ENCODE data around the gene MAP2K7. TPM values are rescaled to one million over a fixed set of nuclear protein-coding genes. Genes with fewer than 3 reads are reported as not detected.

The MAP2K7 gene
- total RNA-seq, result 10 to 100 TPM; 21.3 to 32.5 (median 24.6) TPM
- polyA plus RNA-seq, result 10 to 100 TPM; 13.1 to 53.8 TPM
- long read RNA-seq, donor 1, partial matches to known transcripts, result 3 of 20 reads
- long read RNA-seq, donor 1, other reads (novel, unspliced or antisense), result 13 of 20 reads
- long read RNA-seq, donor 2, partial matches to known transcripts, result 13 of 18 reads
- long read RNA-seq, donor 2, other reads (novel, unspliced or antisense), result 3 of 18 reads
- long read RNA-seq, donor 3, partial matches to known transcripts, result 1 of 6 reads
- long read RNA-seq, donor 3, other reads (novel, unspliced or antisense), result 4 of 6 reads

- intact Hi-C loops (cut with DNase I), result loop anchor here in 2 of 10 donors (1.0 to 5.0 kb wide), 2 partner anchors 17 to 51 kb away; partner anchors contain the start of gene SNAPC2 (in 1 of the 2)
Measured at GRCh38 chr19:7903244-7904073, at the start of gene MAP2K7. Gene MAP2K7, plus strand, starts transcription at chr19:7903877. Its CDS starts 68 bp downstream, at chr19:7903945.

GRCh38 chr19:7855426-7856108, 48.1 kb upstream of the MAP2K7 start:
- ATAC-seq (no peak), DNase-seq (no peak)
- Histone ChIP-seq H3K4me1 (peaks cover 0 to 12% (median 6%) of the 10 kb centered on the region in 9 donors), H3K27ac (no peak overlapping the region), H3K9me3 (no peaks in the 10 kb centered on the region), H3K36me3 (peaks cover 0 to 20% (median 0%) of the 10 kb centered on the region in 9 donors), H3K27me3 (no peaks in the 10 kb centered on the region), H3K4me3 (no peak overlapping the region)
- 90 to 92% methylated on average over 26 of the region's 26 CpGs for WGBS, 2 donors
- intact Hi-C loops (cut with DNase I), result loop anchor here in 4 of 10 donors (5.0 to 10.0 kb wide), 2 partner anchors 67 to 69 kb away; partner anchors contain the start of genes SNAPC2 (in 4 of the 4) and CTXN1 (in 3 of the 4)
- no peak for TF ChIP-seq CTCF (IDR thresholded peaks at IDR 0.05)

More at GRCh38 chr19:7903244-7904073, at the start of gene MAP2K7:
- Histone ChIP-seq H3K27me3 (peaks cover 0 to 5% (median 0%) of the 10 kb centered on the region in 7 donors), H3K36me3 (peaks cover 0 to 20% (median 0%) of the 10 kb centered on the region in 9 donors), H3K4me3 (peak within 1 kb of the TSS; percentile 78 to 98 (median 88)), H3K9me3 (no peaks in the 10 kb centered on the region), H3K27ac (peak within 1 kb of the TSS; percentile 72 to 93 (median 85)), H3K4me1 (peaks cover 14 to 54% (median 38%) of the 10 kb centered on the region in 9 donors)
- peak; percentile 86 to 96 (median 92) for ATAC-seq
- peak in 8 of 9 donors; percentile 38 to 86 (median 64) for TF ChIP-seq CTCF (IDR thresholded peaks at IDR 0.05)
- peak; percentile 100 for DNase-seq
- 0% methylated on average over 79 to 89 of the region's 89 CpGs for WGBS, 2 donors

- peaks cover 0 to 21% (median 0%) of the 10 kb centered on the region in 9 donors for H3K36me3 ChIP-seq
- DNase-seq (no peak), ATAC-seq (no peak)
- intact Hi-C loops (cut with DNase I), result loop anchor here in 4 of 10 donors (5.0 to 10.0 kb wide), 2 partner anchors 66 to 69 kb away; partner anchors contain the start of genes SNAPC2 (in 4 of the 4) and CTXN1 (in 3 of the 4)
- no peak overlapping the region for H3K4me3 ChIP-seq
- WGBS, 2 donors, result 92 to 95% methylated on average over 16 of the region's 16 CpGs
- TF ChIP-seq CTCF (IDR thresholded peaks at IDR 0.05), result no peak
- no peaks in the 10 kb centered on the region for H3K9me3 ChIP-seq
- peaks cover 0 to 16% (median 6%) of the 10 kb centered on the region in 9 donors for H3K4me1 ChIP-seq
- H3K27me3 ChIP-seq, result peaks cover 0 to 5% (median under 1%) of the 10 kb centered on the region in 7 donors
- H3K27ac ChIP-seq, result no peak overlapping the region
Measured at GRCh38 chr19:7856109-7856591, 47.5 kb upstream of the MAP2K7 start.
